GM12864 (cell line): Measurements from ENCODE around the gene TAS2R38.

Experiments
- DNase-seq: peaks from one replicate; pipeline ENCODE4 v3.0.0-alpha.2; 2011; ENCODE audit warnings: low read depth
- H3K4me3 ChIP-seq: 2 replicates; pipeline ENCODE4 v1.5.1; 2011; ENCODE audit warnings: mild to moderate bottlenecking, low read depth, low read length, control low read depth
- TF ChIP-seq, protein P1 (sequence below): IDR thresholded peaks from 2 replicates; pipeline ENCODE4 v1.5.1; 2011; ENCODE audit warnings: low read depth, mild to moderate bottlenecking, moderate library complexity, low read length, control low read depth, inconsistent platforms; ENCODE audit errors: missing control alignments

Gene TAS2R38

DNA sequence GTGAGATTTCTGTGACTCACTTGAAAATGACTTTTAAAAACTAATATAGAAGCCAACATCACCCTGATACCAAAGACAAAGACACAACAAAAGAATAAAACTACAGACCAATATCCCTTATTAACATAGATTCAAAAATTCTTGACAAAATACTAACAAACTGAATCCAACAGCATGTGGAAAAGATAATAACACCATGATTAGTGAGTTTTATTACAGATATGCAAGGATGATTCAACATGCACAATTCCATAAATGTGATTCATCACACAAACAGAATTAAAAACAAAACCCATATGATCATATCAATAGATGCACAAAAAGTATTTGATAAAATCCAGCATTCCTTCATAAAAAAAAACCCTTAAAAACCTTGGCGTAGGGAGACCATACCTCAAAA, 28.6 kb upstream of the TAS2R38 start:
- no peak overlapping the region for H3K4me3 ChIP-seq
- TF ChIP-seq, protein P1, sequence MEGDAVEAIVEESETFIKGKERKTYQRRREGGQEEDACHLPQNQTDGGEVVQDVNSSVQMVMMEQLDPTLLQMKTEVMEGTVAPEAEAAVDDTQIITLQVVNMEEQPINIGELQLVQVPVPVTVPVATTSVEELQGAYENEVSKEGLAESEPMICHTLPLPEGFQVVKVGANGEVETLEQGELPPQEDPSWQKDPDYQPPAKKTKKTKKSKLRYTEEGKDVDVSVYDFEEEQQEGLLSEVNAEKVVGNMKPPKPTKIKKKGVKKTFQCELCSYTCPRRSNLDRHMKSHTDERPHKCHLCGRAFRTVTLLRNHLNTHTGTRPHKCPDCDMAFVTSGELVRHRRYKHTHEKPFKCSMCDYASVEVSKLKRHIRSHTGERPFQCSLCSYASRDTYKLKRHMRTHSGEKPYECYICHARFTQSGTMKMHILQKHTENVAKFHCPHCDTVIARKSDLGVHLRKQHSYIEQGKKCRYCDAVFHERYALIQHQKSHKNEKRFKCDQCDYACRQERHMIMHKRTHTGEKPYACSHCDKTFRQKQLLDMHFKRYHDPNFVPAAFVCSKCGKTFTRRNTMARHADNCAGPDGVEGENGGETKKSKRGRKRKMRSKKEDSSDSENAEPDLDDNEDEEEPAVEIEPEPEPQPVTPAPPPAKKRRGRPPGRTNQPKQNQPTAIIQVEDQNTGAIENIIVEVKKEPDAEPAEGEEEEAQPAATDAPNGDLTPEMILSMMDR = no peak
- DNase-seq = no peak

DNA sequence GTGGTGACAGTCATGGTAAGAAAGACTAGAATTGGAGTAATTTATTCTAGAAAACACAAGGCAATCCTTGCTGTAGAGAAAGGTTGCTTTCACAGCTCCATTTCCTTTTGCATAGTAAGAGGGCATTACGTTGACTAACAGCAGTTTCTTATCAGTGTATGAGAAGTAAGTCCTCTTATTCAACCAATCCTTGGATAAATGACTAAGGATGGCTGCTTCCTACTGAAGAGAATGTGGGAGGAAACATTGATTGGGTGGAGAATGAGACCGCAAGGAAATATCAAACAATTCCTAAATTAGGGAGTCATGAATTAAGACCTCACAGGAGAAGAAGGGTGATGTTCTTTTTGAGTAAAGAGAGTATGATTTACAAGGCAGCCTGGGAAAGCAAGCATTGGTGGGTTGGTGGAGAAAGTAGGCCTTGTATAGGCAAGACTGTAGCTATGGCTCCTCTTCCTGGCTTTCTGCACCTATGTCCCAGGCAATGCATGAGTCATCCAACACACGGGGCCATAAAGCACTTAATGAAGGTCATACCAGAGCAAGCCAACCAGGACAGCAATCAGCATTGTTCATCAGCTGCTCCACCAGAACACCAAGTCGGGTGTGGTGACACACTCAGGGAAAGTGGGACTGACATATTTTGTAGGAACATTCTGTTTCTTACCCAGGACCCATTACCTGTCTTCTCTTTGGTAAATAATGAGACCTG, 27.7 kb upstream of the TAS2R38 start:
- H3K4me3 ChIP-seq = no peak overlapping the region
- no peak for DNase-seq
- TF ChIP-seq, protein P1 = no peak

DNA sequence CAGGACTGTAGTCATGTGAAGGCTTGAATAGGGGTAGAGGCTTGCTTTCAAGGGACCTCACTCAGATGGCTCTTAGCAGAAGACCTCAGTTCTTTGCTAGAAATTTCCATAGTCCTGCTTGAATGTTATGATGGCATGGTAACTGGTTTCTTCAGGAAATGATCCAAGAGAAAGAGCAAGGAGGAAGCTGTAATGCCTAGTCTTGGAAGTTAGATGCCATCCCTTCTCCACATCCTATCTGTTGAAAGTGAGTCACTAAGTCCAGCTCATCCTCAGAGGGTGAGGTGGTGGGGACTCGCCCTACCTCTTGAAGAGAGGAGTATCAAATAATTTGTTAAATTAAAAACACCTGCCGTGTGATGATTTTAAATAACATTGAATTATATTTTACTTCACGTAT, 26.7 kb upstream of the TAS2R38 start:
- TF ChIP-seq, protein P1 = no peak
- no peak overlapping the region for H3K4me3 ChIP-seq
- DNase-seq = no peak

DNA sequence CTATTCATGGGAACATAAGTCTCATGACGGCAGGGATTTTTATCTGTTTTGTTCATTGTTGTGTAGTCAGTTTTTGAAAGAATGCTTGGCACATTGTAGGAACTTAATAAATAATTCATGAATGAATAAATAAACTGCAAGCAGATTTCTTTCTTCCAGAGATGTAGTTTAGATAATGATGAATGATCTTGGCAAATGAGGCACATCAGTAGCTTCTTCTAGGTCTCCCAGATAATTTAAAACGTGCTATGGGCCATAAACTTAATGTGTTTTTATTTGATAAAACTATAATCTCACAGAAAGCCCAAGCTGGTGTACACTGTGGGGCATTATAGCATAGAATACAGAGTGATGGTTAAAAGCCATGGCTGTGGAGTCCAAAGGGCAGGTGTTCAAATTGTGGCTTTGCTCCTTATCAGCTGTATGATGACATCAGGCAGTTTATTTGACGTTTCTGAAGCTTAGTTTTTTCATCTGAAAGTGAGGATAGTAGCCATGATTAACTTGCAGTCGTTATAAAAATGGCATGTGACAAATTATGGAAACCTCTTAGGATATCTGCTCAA, 25.6 kb upstream of the TAS2R38 start:
- no peak for DNase-seq
- no peak overlapping the region for H3K4me3 ChIP-seq
- TF ChIP-seq, protein P1 = no peak

DNA sequence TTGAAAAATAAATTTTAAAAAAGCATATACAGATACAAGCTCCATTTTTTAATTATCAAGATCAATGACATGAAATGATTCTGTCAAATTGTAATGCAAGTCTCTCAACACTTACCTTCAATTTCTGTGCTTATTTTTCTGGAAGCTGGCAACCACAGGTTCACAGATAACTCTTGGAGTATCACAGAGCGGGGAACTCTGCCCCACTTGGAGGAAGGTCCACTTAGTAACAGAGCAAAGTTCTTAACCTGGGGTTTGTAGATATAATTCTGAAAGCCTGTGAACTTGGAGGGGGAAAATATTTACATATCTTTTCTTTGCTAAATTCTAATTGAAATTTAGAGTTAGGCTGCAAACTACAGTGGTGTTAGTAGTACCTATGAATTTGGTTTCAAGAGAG, 19.8 kb upstream of the TAS2R38 start:
- DNase-seq = no peak
- H3K4me3 ChIP-seq = no peak overlapping the region
- TF ChIP-seq, protein P1 = no peak

DNA sequence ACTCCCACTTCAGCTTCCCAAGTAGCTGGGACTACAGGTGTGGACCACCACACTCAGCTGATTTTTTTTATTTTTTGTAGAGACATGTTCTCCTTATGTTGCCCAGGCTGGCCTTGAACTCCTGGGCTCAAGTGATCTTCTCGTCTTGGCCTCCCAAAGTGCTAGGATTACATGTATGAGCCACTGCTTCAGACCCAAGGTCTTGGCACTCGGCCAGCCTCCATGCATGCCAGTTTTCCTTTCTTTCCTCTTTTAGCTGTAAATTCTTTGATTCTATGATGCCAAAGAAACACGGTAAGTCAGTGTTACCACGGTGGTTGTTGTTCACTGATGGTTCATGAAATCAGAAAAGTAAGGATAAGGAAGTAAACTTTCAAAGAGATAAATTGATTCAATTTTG, 19.1 kb upstream of the TAS2R38 start:
- TF ChIP-seq, protein P1 = no peak
- no peak for DNase-seq
- no peak overlapping the region for H3K4me3 ChIP-seq

DNA sequence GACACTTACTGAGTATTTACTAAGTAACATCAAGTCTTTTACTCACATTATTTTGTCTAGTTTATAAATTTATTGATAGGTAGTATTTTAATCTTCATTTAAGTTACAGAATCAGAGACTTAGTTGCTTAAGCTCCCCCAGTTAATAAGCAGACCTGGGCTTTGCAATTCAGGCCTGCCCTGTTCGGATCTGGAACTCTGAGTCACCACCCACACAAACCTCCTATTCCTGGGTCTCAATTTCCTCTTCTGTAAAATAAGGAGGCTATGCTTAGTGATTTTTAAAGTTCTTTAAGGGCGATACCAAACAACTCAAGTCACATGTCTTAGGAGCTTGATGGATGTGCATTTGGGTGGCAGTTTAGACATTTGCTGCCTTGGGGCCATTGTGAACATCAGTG, 18.6 kb upstream of the TAS2R38 start:
- TF ChIP-seq, protein P1 = no peak
- no peak overlapping the region for H3K4me3 ChIP-seq
- DNase-seq = no peak
